GM12891 (cell line): ENCODE results near the gene TRPV4.

Experiments used
- DNase-seq: peaks from one replicate; pipeline ENCODE4 v3.0.0; 2011; ENCODE audit warnings: low spot score; ENCODE audit not compliant: insufficient read length
- FAIRE-seq: peaks from 2 replicates; lab custom pipeline; 2011; peaks lifted over from hg19 to GRCh38; lab: Jason Lieb, UNC
- PAX5 ChIP-seq: IDR thresholded peaks from 2 replicates; pipeline ENCODE4 v1.6.1; 2011; ENCODE audit warnings: low read length, moderate library complexity, mild to moderate bottlenecking; ENCODE audit not compliant: insufficient read depth, severe bottlenecking
- POLR2A ChIP-seq: IDR thresholded peaks from 2 replicates; pipeline ENCODE4 v1.6.1; 2011; ENCODE audit warnings: low read depth, low read length, control low read depth
- POLR2AphosphoS5 ChIP-seq: IDR thresholded peaks from 2 replicates; pipeline ENCODE4 v1.6.1; 2011; ENCODE audit warnings: low read depth, low read length, control low read depth
- POU2F2 ChIP-seq: IDR thresholded peaks from 2 replicates; pipeline ENCODE4 v1.6.1; 2011; ENCODE audit warnings: low read depth, mild to moderate bottlenecking, control low read depth, low read length, moderate library complexity
- SPI1 ChIP-seq: IDR thresholded peaks from 2 replicates; pipeline ENCODE4 v1.6.1; 2011; ENCODE audit warnings: low read depth, low read length, control low read depth
- TAF1 ChIP-seq: IDR thresholded peaks from 2 replicates; pipeline ENCODE4 v1.6.1; 2011; ENCODE audit warnings: low read depth, low read length, control low read depth

The TRPV4 gene

DNA sequence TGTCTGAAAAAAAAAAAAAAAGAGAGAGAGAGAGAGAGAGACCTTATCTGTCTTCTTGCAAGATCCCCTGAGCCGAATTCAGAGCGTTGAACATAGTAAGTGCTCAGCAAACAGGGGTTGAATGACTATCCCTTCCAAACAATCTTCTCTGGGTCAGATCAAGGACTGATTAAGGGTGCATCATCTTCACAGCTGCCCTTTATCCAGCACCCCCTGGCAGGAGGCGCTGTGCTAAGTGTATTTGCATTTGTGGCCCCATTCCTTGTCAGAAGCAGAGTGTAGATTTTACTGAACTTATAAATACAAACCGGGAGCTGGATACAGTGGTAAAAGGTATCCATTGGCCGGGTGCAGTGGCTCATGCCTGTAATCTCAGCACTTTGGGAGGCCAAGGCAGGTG is 8.8 kb upstream of the TRPV4 start:
- no peak for FAIRE-seq

DNA sequence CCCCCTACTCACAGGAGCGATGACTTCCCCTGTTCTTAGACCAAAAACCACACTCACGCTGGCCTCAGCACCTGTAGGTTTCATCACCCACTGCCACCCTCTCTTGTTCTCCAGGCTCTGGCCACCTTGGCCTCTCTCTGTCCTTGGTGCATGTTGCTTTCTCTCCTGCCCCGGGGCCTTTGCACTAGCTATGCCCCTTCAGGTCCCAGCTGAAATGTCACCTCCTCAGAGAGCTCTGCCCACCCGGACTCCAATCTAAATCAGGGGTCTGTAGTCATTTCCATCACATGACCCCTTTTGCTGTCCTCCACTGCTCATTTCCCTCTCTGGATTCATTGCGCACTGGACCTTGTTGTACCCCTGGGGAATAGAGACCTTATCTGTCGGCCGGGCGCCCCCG is 8.2 kb upstream of the TRPV4 start:
- DNase-seq (no peak), FAIRE-seq (no peak)
- TF ChIP-seq TAF1 (no peak), SPI1 (no peak)

More for the DNA sequence above, 8.8 kb upstream of the TRPV4 start:
- TF ChIP-seq SPI1: no peak
- TF ChIP-seq POU2F2: no peak
- no peak for DNase-seq

DNA sequence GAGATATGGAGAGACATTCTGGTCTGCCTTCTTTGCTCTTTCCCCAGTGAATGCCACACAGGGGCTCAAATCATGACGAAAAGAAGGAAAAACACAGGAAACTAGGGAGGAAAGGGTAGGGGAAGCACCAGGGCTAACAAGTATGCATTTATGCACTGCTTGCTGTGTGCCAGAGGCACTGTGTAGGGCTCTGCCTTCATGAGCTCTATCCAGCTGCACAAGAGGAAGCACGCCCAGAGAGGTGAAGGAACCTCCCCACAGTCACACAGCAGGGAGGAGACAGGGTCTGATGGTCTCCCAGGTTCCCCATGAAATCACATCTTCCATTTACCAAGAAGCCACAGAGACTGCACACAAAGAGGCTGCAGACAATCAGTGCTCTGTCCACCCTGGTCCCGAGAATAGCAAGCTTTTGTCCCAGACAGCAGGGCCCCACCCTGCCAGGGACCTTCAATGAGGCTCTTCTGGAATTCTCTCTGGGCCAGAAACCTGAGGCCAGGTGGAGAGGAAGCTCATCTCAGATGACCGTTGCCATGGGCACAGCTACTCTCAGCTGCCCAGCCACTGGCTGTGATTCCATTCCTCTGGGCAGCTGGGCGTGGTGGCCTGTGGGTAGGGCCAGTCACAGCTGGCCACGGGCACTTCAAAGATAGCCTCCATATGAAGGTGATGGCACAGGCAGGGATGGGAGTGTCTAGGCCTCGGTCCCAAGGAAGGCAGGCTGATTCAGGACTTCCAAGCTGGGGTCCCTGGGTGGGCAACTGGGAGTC is 7.3 kb upstream of the TRPV4 start:
- FAIRE-seq (no peak), DNase-seq (no peak)
- TF ChIP-seq POLR2AphosphoS5 (no peak), PAX5 (no peak), POU2F2 (no peak), SPI1 (no peak), TAF1 (no peak)

DNA sequence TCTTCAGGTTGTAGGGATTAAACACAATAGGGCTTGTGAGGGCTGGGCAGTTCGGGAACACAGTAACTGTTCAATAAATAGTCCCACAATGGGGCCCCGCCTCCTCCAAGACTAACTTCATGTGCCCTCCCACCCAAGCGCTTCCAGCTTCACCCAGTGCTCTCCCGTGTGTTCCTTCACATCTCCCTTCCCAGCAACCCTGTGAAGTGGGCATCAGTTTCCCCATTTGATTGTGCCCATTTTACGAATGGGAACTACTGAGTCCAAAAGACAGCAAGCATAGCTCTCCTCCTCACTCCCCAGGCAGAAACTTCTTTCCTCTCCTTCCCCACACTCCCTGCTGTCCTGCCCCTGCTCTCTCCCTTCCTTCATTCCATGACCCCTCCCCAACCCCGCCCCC is 6.2 kb upstream of the TRPV4 start:
- FAIRE-seq (no peak), DNase-seq (no peak)
- TF ChIP-seq POU2F2: no peak

DNA sequence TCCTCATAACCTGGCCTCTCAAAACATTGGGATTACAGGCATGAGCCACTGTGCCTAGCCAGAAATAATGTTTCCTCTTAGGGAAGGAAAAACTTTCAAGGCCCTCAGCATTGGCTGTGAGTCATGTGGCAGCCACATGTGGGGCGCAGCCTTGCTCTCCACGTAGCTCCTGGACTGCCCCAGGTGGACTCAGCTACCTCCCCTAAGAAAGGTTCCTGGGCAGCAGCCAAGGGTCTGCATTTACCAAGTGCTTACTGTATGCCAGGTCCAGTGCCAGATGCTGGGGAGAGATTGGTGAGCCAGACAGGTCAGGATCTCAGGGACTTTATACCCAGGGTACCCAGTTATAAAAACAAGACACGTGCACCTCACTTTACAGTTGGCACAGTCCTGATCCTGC is 3.7 kb upstream of the TRPV4 start:
- FAIRE-seq (no peak), DNase-seq (no peak)
- TF ChIP-seq POU2F2 (no peak), SPI1 (no peak), PAX5 (no peak), POLR2AphosphoS5 (no peak), TAF1 (no peak), POLR2A (no peak)

DNA sequence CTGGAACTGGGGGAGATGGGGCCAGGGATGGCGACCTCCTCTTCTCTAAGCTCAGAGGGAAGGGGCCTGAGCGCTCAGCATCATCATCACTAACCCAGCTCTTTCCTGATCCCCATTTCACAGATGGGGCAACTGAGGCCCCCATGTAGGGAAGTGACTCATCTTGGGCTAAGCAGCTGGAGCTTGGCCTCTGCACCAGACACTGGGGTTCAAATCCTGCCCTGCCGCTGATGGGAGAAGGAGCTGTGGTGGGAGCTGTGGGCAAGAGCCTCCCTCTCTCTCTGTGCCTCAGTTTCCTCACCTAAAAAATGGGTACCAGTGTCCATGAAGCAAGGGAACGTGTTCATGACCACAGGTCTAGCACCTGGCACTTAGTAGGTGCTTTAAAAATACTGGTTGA is 2.6 kb upstream of the TRPV4 start:
- TF ChIP-seq POLR2AphosphoS5 (no peak), POLR2A (no peak), POU2F2 (no peak), SPI1 (no peak), PAX5 (no peak), TAF1 (no peak)
- no peak for DNase-seq
- no peak for FAIRE-seq

DNA sequence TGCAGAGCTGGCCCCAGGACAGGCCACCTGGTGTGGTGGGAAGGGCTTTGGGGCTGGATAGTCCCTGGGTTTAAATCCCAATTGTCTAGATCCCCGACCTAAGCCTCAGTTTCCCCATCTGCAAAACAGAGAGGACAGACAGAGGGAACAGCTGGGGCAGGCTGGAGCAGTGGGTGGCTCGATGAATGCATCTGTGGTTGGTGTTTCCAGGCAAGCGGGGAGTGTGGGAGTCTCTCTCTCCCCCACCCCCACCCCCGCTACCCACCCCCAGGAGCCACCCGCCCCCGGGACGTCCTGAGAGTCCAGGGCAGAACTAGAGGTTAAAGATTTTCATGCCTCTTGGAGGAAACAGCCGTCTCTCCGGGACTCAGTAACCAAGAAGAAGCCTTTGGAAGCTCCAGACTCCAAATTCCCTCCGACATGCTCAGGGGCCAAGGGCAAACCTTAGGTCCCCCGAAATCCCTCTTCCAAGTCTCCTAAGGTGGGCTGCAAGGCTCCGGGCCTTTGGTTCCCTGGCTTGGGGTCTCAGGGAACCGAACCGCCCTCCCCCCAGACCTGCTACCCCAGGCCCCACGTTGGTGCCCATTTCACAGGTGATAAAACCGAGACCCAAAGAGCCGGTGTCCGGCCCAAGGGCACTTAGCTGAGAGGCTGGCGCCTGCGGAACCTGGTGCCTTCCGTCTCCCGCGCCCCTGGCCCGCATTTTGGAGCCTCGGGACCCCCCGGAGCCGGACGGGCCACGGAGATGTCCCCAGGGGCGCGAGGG is 474 bp downstream of the TRPV4 start:
- DNase-seq (no peak), FAIRE-seq (no peak)
- TF ChIP-seq SPI1 (no peak), POLR2A (no peak), POU2F2 (no peak), POLR2AphosphoS5 (no peak), PAX5 (no peak), TAF1 (no peak)

DNA sequence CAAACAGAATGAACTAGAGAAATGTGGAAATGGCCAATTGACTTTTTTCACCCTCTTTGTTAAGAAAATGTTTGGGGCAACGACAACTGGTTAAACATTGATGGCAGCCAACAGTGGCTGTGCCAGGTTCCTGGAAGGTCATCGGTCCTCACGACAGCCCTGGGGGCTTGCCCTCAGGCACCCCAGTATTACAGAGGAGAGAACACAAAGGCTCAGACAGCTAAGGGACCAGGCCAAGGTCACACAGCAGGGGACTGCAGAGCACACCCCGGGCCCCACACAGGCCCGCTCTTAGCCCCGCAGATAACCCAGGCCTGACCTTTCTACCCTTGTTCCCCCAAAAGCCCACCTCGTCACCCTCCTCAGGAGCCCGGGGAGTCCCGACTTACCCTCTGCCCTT is 1.3 kb downstream of the TRPV4 start:
- no peak for DNase-seq
- no peak for FAIRE-seq
- TF ChIP-seq POU2F2: no peak
- no peak for TF ChIP-seq PAX5
- no peak for TF ChIP-seq SPI1
- no peak for TF ChIP-seq TAF1
- no peak for TF ChIP-seq POLR2A
- TF ChIP-seq POLR2AphosphoS5: no peak

DNA sequence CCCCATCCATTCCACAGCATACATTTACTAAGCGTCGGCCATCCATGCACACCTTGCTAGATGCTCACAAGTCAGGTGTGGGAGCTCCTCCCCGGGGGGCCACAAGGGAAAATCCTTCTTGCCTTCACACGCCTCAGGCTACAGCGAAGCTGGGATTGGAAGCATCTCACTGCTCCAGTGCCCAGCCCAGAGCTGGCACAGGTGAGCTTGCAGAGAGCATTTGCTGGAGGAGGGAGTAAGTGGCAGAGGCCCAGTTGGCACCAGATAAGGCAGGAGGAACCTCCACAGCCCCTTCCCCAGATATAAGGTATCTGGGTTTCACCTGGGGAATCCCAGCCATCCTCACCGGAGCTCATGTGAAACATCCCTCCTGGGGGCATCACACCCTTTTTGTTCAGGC is 1.8 kb downstream of the TRPV4 start:
- TF ChIP-seq POLR2A (no peak), PAX5 (no peak), TAF1 (no peak), POLR2AphosphoS5 (no peak), SPI1 (no peak), POU2F2 (no peak)
- FAIRE-seq (no peak), DNase-seq (no peak)

DNA sequence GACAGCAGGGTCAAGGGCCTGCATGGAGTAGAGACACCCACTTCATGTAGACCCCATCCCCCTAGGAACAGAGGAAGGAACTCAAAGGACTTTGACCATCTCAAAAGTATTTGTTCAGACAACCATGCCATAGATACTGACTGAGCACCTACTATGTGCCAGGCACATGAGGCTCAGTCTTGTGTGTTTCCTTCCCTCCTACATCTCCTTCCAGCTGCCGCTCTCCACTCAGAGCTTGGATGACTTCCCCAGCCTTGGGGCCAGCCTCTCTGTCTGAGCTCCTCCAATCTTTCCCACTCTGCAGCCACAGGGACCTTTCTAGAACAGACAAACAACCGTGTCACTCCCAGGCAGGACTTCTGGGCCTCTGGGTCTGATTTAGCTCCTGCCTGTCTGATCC is 2.5 kb downstream of the TRPV4 start:
- TF ChIP-seq PAX5: no peak
- TF ChIP-seq POLR2A: no peak
- no peak for TF ChIP-seq SPI1
- TF ChIP-seq POLR2AphosphoS5: no peak
- no peak for TF ChIP-seq TAF1
- TF ChIP-seq POU2F2: no peak
- DNase-seq: no peak
- no peak for FAIRE-seq
